ENCODE results near the gene ARL14.

- TF ChIP-seq, protein P1, sequence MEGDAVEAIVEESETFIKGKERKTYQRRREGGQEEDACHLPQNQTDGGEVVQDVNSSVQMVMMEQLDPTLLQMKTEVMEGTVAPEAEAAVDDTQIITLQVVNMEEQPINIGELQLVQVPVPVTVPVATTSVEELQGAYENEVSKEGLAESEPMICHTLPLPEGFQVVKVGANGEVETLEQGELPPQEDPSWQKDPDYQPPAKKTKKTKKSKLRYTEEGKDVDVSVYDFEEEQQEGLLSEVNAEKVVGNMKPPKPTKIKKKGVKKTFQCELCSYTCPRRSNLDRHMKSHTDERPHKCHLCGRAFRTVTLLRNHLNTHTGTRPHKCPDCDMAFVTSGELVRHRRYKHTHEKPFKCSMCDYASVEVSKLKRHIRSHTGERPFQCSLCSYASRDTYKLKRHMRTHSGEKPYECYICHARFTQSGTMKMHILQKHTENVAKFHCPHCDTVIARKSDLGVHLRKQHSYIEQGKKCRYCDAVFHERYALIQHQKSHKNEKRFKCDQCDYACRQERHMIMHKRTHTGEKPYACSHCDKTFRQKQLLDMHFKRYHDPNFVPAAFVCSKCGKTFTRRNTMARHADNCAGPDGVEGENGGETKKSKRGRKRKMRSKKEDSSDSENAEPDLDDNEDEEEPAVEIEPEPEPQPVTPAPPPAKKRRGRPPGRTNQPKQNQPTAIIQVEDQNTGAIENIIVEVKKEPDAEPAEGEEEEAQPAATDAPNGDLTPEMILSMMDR (IDR thresholded peaks at IDR 0.05), result no peak
- no peak for TF ChIP-seq EZH2 (IDR thresholded peaks at IDR 0.05)
These were observed 24.5 kb downstream of the ARL14 start for GRCh38 chr3:160701490-160701889.
